ENCODE measurements around the gene DNAJC5G.

DNAJC5G gene

GRCh38 chr2:27307287-27307544, 32.0 kb downstream of the DNAJC5G start:
- DNase-seq (ENCODE audit: low read depth, low spot score): no peak
- no peak overlapping the region for H3K4me3 ChIP-seq (ENCODE audit: low read depth, low read length)
- ChIA-PET POLR2A (no interaction called here), CTCF (interaction anchor here (3.0 to 6.7 kb wide), 2 partner anchors 13 to 14 kb away, joined by 11 to 94 read pairs; partner anchors contain the start of gene MPV17)
- no peak for TF ChIP-seq CTCF (IDR thresholded peaks at IDR 0.05; ENCODE audit: insufficient read depth, low read length, missing control alignments)

- ChIA-PET CTCF (interaction anchor here (3.0 kb wide), 1 partner anchor 13 kb away, joined by 11 read pairs; no protein-coding TSS in a partner anchor), POLR2A (no interaction called here)
- H3K4me3 ChIP-seq (ENCODE audit: low read depth, low read length): no peak overlapping the region
- no peak for DNase-seq (ENCODE audit: low read depth, low spot score)
- no peak for TF ChIP-seq CTCF (IDR thresholded peaks at IDR 0.05; ENCODE audit: insufficient read depth, low read length, missing control alignments)
Measured at GRCh38 chr2:27307545-27308358, 32.5 kb downstream of the DNAJC5G start.

GRCh38 chr2:27308359-27308881, 33.2 kb downstream of the DNAJC5G start, which contains the start of gene UCN:
Gene UCN (minus strand): TSS chr2:27308445. CDS start chr2:27307895, 550 bp downstream.
- ChIA-PET CTCF (interaction anchor here (3.0 kb wide), 1 partner anchor 13 kb away, joined by 11 read pairs; no protein-coding TSS in a partner anchor), POLR2A (no interaction called here)
- no peak for DNase-seq (ENCODE audit: low read depth, low spot score)
- TF ChIP-seq CTCF (IDR thresholded peaks at IDR 0.05; ENCODE audit: insufficient read depth, low read length, missing control alignments): no peak
- H3K4me3 ChIP-seq (ENCODE audit: low read depth, low read length): no peak within 1 kb of the TSS

GRCh38 chr2:27309651-27310050, 34.4 kb downstream of the DNAJC5G start:
- ChIA-PET CTCF (interaction anchor here (0.9 to 3.0 kb wide), 3 partner anchors 11 to 16 kb away, joined by 3 to 11 read pairs (median 4); no protein-coding TSS in a partner anchor), POLR2A (interaction anchor here (0.7 kb wide), 1 partner anchor 16 kb away, joined by 5 read pairs; no protein-coding TSS in a partner anchor)
- DNase-seq (ENCODE audit: low read depth, low spot score): no peak
- H3K4me3 ChIP-seq (ENCODE audit: low read depth, low read length): no peak overlapping the region
- TF ChIP-seq CTCF (IDR thresholded peaks at IDR 0.05; ENCODE audit: insufficient read depth, low read length, missing control alignments): no peak

GRCh38 chr2:27312152-27312551, 36.9 kb downstream of the DNAJC5G start:
- no peak for TF ChIP-seq CTCF (IDR thresholded peaks at IDR 0.05; ENCODE audit: insufficient read depth, low read length, missing control alignments)
- H3K4me3 ChIP-seq (ENCODE audit: low read depth, low read length): no peak overlapping the region
- no peak for DNase-seq (ENCODE audit: low read depth, low spot score)
- POLR2A ChIA-PET: no interaction called here
- CTCF ChIA-PET: interaction anchor here (0.6 to 4.5 kb wide), 6 partner anchors 9 to 213 kb away, joined by 3 to 42 read pairs (median 4); partner anchors contain the start of gene MPV17
